Endothelial cell of umbilical vein (primary cell): ENCODE data around the gene BSDC1. TPM values are rescaled to one million over a fixed set of nuclear protein-coding genes. Genes with fewer than 3 reads are reported as not detected.

Experiments
- BruUV-seq: library from RNA; stranded (reverse); fragments of 400-500 nt; replicated peaks from 2 replicates; lab custom pipeline; 2021; lab: Mats Ljungman, UMichigan
- CTCF ChIA-PET: fragments of 300-600, 350-600 bp; sonication (Branson Sonifier 250); formaldehyde crosslinking; loops from one replicate; lab custom pipeline; 2021; ENCODE audit warnings: antibody characterized with exemption, inconsistent platforms; lab: Charles Lee
- POLR2A ChIA-PET: fragments of 300-600, 350-600 bp; sonication (Branson Sonifier 250); formaldehyde crosslinking; loops from one replicate; lab custom pipeline; 2021; ENCODE audit warnings: antibody characterized with exemption, inconsistent platforms; lab: Charles Lee
- DNase-seq: peaks from one replicate; pipeline ENCODE4 v3.0.0-alpha.2; 2011; ENCODE audit warnings: low read depth, low spot score
- FAIRE-seq: peaks from 2 replicates; lab custom pipeline; 2011; peaks lifted over from hg19 to GRCh38; lab: Jason Lieb, UNC
- H2AFZ ChIP-seq: 2 replicates; pipeline ENCODE4 v1.6.0; 2012; ENCODE audit warnings: low read depth, low read length, control low read depth, inconsistent platforms
- H3K27ac ChIP-seq: 2 replicates; pipeline ENCODE4 v1.5.1; 2011; ENCODE audit warnings: low read depth, mild to moderate bottlenecking, control low read depth, low read length, moderate library complexity; ENCODE audit not compliant: insufficient read depth
- H3K27me3 ChIP-seq, 2 experiments: 2 replicates each; pipeline versions ENCODE4 v1.6.0 to v1.6.1; 2011; ENCODE audit warnings: low read length in 2 of 2, mixed read lengths in 1 of 2; ENCODE audit not compliant: control insufficient read depth in 2 of 2, insufficient read depth in 2 of 2
- H3K36me3 ChIP-seq, 2 experiments: 2 replicates in 1 of 2; 3 replicates in 1 of 2; pipeline ENCODE4 v1.5.1; 2011; ENCODE audit warnings: low read length in 2 of 2, mild to moderate bottlenecking in 1 of 2, moderate library complexity in 1 of 2; ENCODE audit not compliant: control insufficient read depth in 2 of 2, insufficient read depth in 2 of 2; ENCODE audit errors: extremely low read depth in 1 of 2
- H3K4me1 ChIP-seq: 3 replicates; pipeline ENCODE4 v1.5.1; 2011; ENCODE audit warnings: mild to moderate bottlenecking, low read length; ENCODE audit not compliant: control insufficient read depth, insufficient read depth; ENCODE audit errors: extremely low read depth
- H3K4me2 ChIP-seq: 2 replicates; pipeline ENCODE4 v1.6.1; 2011; ENCODE audit warnings: low read length, control low read depth, mixed read lengths; ENCODE audit not compliant: insufficient read depth
- H3K4me3 ChIP-seq, 3 experiments: fragments of 200-600 bp in 1 of 3; sonication (generic), shearing (Covaris generic) in 1 of 3; replicated peaks in 1 of 3; 2 replicates each; pipeline ENCODE4 v1.5.1; 2011 to 2016; ENCODE audit warnings: control low read depth in 3 of 3, low read length in 3 of 3, mild to moderate bottlenecking in 2 of 3, inconsistent platforms in 1 of 3, low read depth in 1 of 3, moderate library complexity in 1 of 3; ENCODE audit not compliant: insufficient read depth in 1 of 3
- H3K79me2 ChIP-seq: 2 replicates; pipeline ENCODE4 v1.6.0; 2012; ENCODE audit warnings: low read length, inconsistent platforms; ENCODE audit not compliant: control insufficient read depth, insufficient read depth
- H3K9ac ChIP-seq: replicated peaks from 2 replicates; pipeline ENCODE3; 2011; ENCODE audit warnings: low read length, control low read depth; ENCODE audit not compliant: insufficient read depth; ENCODE audit errors: extremely low read depth
- H3K9me1 ChIP-seq: replicated peaks from 3 replicates; pipeline ENCODE4 v1.6.0; 2011; ENCODE audit warnings: mild to moderate bottlenecking, low read length; ENCODE audit not compliant: control insufficient read depth, insufficient read depth; ENCODE audit errors: extremely low read depth
- H3K9me3 ChIP-seq: replicated peaks from 2 replicates; pipeline ENCODE4 v1.5.1; 2012; ENCODE audit warnings: low read length, inconsistent platforms; ENCODE audit not compliant: control insufficient read depth, insufficient read depth
- H4K20me1 ChIP-seq: replicated peaks from 2 replicates; pipeline ENCODE3; 2011; ENCODE audit warnings: mild to moderate bottlenecking, low read length; ENCODE audit not compliant: control insufficient read depth, insufficient read depth; ENCODE audit errors: extremely low read depth
- FOS ChIP-seq: IDR thresholded peaks from 2 replicates; pipeline ENCODE4 v1.6.1; 2011; ENCODE audit warnings: mild to moderate bottlenecking, low read length, moderate library complexity, borderline replicate concordance; ENCODE audit not compliant: insufficient read depth
- GATA2 ChIP-seq: IDR thresholded peaks from 2 replicates; pipeline ENCODE4 v1.7.0; 2011; ENCODE audit warnings: low read depth, mild to moderate bottlenecking, moderate library complexity, mixed read lengths, low read length; ENCODE audit not compliant: insufficient read length, insufficient read depth
- MYC ChIP-seq: IDR thresholded peaks from one replicate; pipeline ENCODE4 v1.6.1; 2011; ENCODE audit warnings: mild to moderate bottlenecking, low read depth, low read length
- POLR2A ChIP-seq: IDR thresholded peaks from 2 replicates; pipeline ENCODE4 v1.6.1; 2012; ENCODE audit warnings: low read depth, mild to moderate bottlenecking, control low read depth, low read length
- POLR2AphosphoS5 ChIP-seq: IDR thresholded peaks from 2 replicates; pipeline ENCODE4 v1.6.1; 2012; ENCODE audit warnings: low read depth, mild to moderate bottlenecking, control low read depth, low read length, moderate library complexity; ENCODE audit not compliant: insufficient read depth
- dilution Hi-C: fragments of 300-500 bp; cut with MboI; formaldehyde crosslinking; loops from one replicate; pipeline ENCODE4 v1.15.0; 2019; ENCODE audit warnings: low sequenced_read_pairs; ENCODE audit not compliant: extremely low pct_ligation_motif_present
- intact Hi-C: fragments of 100-400 bp; cut with micrococcal nuclease; formaldehyde crosslinking; loops from one replicate; pipeline ENCODE4 v1.10.0; 2022
- polyA plus RNA-seq, 4 experiments: library from polyadenylated mRNA; depleted of rRNA in 3 of 4; stranded (reverse) in 3 of 4; unstranded in 1 of 4; fragments of >200 nt; gene quantifications; 2 replicates each; pipeline versions ENCODE4 v1.2.1 to v1.2.3, GENCODE V29; 2011 to 2012; ENCODE audit warnings: missing spikeins in 1 of 4
- total RNA-seq: library from RNA; stranded (reverse); gene quantifications from 2 replicates; pipeline ENCODE4 v1.2.3, GENCODE V29; 2021
- TF ChIP-seq, protein P1 (sequence below), 2 donors: IDR thresholded peaks; 1 replicate in 1 of 2; 2 replicates in 1 of 2; pipeline ENCODE4 v1.5.1; 2011; ENCODE audit warnings: low read length in 2 of 2, mild to moderate bottlenecking in 2 of 2, moderate library complexity in 2 of 2, control low read depth in 1 of 2, inconsistent platforms in 1 of 2, low read depth in 1 of 2; ENCODE audit not compliant: insufficient read depth in 1 of 2; ENCODE audit errors: extremely low read depth in 1 of 2
- TF ChIP-seq, protein P2 (sequence below): IDR thresholded peaks from 2 replicates; pipeline ENCODE4 v1.6.1; 2011; ENCODE audit not compliant: insufficient read depth, insufficient read length

BSDC1 gene
- total and polyA plus RNA-seq, 2 donors (not counting 3 experiments of a cell fraction or from before 2014, with no cell fraction given), result 44.3 to 64.6 TPM

DNA sequence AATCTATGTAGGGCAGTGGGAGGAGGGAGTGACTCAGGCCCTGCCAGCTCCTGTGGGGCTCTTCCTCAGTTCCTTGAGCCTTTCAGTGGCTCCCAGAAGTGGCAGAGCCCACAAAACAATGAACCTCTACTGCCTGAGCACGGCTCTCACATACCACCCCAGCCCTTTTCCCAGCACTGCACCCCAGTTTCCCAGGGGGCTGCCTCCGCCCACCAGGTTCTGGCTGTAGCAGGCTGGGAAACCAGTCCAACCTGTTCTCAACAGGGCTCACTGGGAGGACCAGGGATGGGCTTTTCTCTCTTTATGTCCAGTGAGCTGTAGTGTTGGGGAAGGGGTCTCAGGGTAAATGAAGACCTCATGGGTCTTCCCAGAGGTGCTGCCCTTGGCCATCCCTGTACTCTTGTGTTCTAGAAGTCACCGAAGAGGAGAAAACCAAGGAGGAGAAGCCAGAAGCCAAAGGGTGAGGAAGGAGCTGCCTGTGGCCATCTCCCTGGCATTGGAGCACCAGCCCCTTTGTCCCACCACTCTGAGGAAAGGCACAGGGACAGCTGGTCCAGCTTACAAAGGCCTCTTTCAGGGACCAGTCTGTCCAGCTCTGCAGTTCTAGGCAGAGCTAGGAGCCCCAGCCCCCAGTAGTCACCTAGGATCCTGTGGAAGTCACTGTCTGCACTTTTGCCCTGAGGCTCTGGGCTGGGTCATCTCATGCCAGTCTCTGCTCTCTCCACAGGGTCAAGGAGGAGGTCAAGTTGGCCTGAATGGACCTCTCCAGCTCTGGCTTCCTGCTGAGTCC is 61.8 kb downstream of the BSDC1 start:
- ChIA-PET POLR2A (interaction anchor here (0.8 to 1.3 kb wide), 5 partner anchors 9 to 109 kb away, joined by 3 to 4 read pairs (median 4); no protein-coding TSS in a partner anchor), CTCF (interaction anchor here (0.6 to 2.1 kb wide), 5 partner anchors 14 to 117 kb away, joined by 3 to 12 read pairs (median 3); no protein-coding TSS in a partner anchor)
- intact Hi-C loops (no loop called here), dilution Hi-C loops (no loop called here)
- Histone ChIP-seq H3K4me2 (no peak overlapping the region), H3K9me3 (no peaks in the 10 kb centered on the region), H3K9me1 (no peaks in the 10 kb centered on the region), H2AFZ (no peak overlapping the region), H3K36me3 (peaks cover 15 to 46% of the 10 kb centered on the region in 2 experiments), H3K4me1 (peaks cover 14% of the 10 kb centered on the region), H3K27me3 (no peaks in the 10 kb centered on the region), H3K4me3 (no peak overlapping the region), H3K27ac (no peak overlapping the region), H4K20me1 (no peaks in the 10 kb centered on the region), H3K79me2 (peaks cover 19% of the 10 kb centered on the region), H3K9ac (no peak overlapping the region)
- TF ChIP-seq POLR2AphosphoS5 (peak; percentile 19), GATA2 (no peak), MYC (no peak), FOS (no peak), POLR2A (no peak)
- TF ChIP-seq, protein P1, sequence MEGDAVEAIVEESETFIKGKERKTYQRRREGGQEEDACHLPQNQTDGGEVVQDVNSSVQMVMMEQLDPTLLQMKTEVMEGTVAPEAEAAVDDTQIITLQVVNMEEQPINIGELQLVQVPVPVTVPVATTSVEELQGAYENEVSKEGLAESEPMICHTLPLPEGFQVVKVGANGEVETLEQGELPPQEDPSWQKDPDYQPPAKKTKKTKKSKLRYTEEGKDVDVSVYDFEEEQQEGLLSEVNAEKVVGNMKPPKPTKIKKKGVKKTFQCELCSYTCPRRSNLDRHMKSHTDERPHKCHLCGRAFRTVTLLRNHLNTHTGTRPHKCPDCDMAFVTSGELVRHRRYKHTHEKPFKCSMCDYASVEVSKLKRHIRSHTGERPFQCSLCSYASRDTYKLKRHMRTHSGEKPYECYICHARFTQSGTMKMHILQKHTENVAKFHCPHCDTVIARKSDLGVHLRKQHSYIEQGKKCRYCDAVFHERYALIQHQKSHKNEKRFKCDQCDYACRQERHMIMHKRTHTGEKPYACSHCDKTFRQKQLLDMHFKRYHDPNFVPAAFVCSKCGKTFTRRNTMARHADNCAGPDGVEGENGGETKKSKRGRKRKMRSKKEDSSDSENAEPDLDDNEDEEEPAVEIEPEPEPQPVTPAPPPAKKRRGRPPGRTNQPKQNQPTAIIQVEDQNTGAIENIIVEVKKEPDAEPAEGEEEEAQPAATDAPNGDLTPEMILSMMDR (IDR thresholded peaks at IDR 0.05; ENCODE audit: extremely low read depth in 1 of 2, insufficient read depth in 1 of 2, low read depth in 1 of 2, low read length in 2 of 2), result no peak
- TF ChIP-seq, protein P2, sequence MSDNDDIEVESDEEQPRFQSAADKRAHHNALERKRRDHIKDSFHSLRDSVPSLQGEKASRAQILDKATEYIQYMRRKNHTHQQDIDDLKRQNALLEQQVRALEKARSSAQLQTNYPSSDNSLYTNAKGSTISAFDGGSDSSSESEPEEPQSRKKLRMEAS, result no peak
- DNase-seq (no peak), FAIRE-seq (no peak)
- no TSS peak for BruUV-seq
